GM12878 (cell line): ENCODE measurements around the gene HCN3. TPM values are rescaled to one million over a fixed set of nuclear protein-coding genes. Genes with fewer than 3 reads are reported as not detected.

Experiments
- BMI1 ChIP-seq: fragments of 450-650 bp; IDR thresholded peaks from 2 replicates; pipeline ENCODE4 v1.6.1; 2016; ENCODE audit warnings: mild to moderate bottlenecking, moderate library complexity, borderline replicate concordance
- EP300 ChIP-seq, 2 experiments: fragments of 150-350 bp in 1 of 2; IDR thresholded peaks; 2 replicates each; pipeline ENCODE4 v1.6.1; 2011 to 2012; ENCODE audit warnings: low read depth in 2 of 2, low read length in 2 of 2, borderline replicate concordance in 1 of 2, improper control_type of control experiment in 1 of 2, inconsistent platforms in 1 of 2; ENCODE audit not compliant: control insufficient read depth in 1 of 2
- ESRRA ChIP-seq: IDR thresholded peaks from 2 replicates; pipeline ENCODE4 v1.6.1; 2012; ENCODE audit warnings: mild to moderate bottlenecking, low read length, improper control_type of control experiment
- IRF4 ChIP-seq: IDR thresholded peaks from 2 replicates; pipeline ENCODE4 v1.6.1; 2011; ENCODE audit warnings: low read depth, low read length
- MEF2B ChIP-seq: fragments of 450-650 bp; IDR thresholded peaks from 2 replicates; pipeline ENCODE4 v1.6.1; 2018; ENCODE audit warnings: mild to moderate bottlenecking, moderate library complexity; ENCODE audit not compliant: partially characterized antibody, poor library complexity, severe bottlenecking
- NR2C2 ChIP-seq: IDR thresholded peaks from 2 replicates; pipeline ENCODE4 v1.6.1; 2011; ENCODE audit warnings: borderline replicate concordance, low read depth; ENCODE audit not compliant: control insufficient read depth, insufficient read length
- NRF1 ChIP-seq: conservative IDR thresholded peaks from 2 replicates; pipeline ENCODE4 v1.6.1; 2011; ENCODE audit warnings: mild to moderate bottlenecking, low read depth, low read length, improper control_type of control experiment
- PKNOX1 ChIP-seq: fragments of 450-650 bp; IDR thresholded peaks from 2 replicates; pipeline ENCODE4 v1.6.1; 2016; ENCODE audit warnings: mild to moderate bottlenecking
- POLR2AphosphoS2 ChIP-seq: IDR thresholded peaks from 2 replicates; pipeline ENCODE4 v1.6.1; 2011; ENCODE audit warnings: low read depth, mild to moderate bottlenecking, low read length, improper control_type of control experiment, moderate library complexity
- POLR2AphosphoS5 ChIP-seq: IDR thresholded peaks from 2 replicates; pipeline ENCODE4 v1.6.1; 2011; ENCODE audit warnings: mild to moderate bottlenecking, low read length, inconsistent platforms
- RB1 ChIP-seq: fragments of 450-650 bp; formaldehyde crosslinking; IDR thresholded peaks from 2 replicates; pipeline ENCODE4 v1.6.1; 2017; ENCODE audit warnings: mild to moderate bottlenecking, borderline replicate concordance
- RELA ChIP-seq: fragments of 450-650 bp; IDR thresholded peaks from 2 replicates; pipeline ENCODE4 v1.8.0; 2014; ENCODE audit warnings: borderline replicate concordance; ENCODE audit not compliant: partially characterized antibody
- SIX5 ChIP-seq: IDR thresholded peaks from 2 replicates; pipeline ENCODE4 v1.6.1; 2011; ENCODE audit warnings: mild to moderate bottlenecking, low read depth, low read length, moderate library complexity; ENCODE audit not compliant: severe bottlenecking
- SPI1 ChIP-seq: IDR thresholded peaks from 2 replicates; pipeline ENCODE4 v1.6.1; 2011; ENCODE audit warnings: low read depth, mild to moderate bottlenecking, low read length, moderate library complexity, borderline replicate concordance; ENCODE audit not compliant: insufficient read depth
- TCF3 ChIP-seq: IDR thresholded peaks from 2 replicates; pipeline ENCODE4 v1.6.1; 2012; ENCODE audit warnings: low read depth, mild to moderate bottlenecking, low read length, borderline replicate concordance; ENCODE audit not compliant: insufficient read depth
- ZBED1 ChIP-seq: IDR thresholded peaks from 2 replicates; pipeline ENCODE4 v1.6.1; 2016; ENCODE audit warnings: borderline replicate concordance
- polyA plus RNA-seq, 11 experiments: library from polyadenylated mRNA; depleted of rRNA in 4 of 11; unstranded in 6 of 11; stranded (reverse) in 5 of 11; fragments of >200 nt; fragmentation: Nextera tagmentation in 4 of 11; fragmentation: Illumina TruSeq in 1 of 11; extraction: Ambion mirVana in 4 of 11; extraction: Trizol in 1 of 11; gene quantifications; 1 replicate in 1 of 11; 2 replicates in 10 of 11; pipeline versions ENCODE4 v1.2.1 to v1.2.3, GENCODE V29; 2011 to 2016; ENCODE audit warnings: inconsistent platforms in 2 of 11, missing spikeins in 2 of 11, low read depth in 1 of 11
- total RNA-seq, 4 experiments: library from RNA; depleted of rRNA in 3 of 4; stranded (reverse); fragments of >200 nt in 3 of 4; fragmentation: Illumina TruSeq in 1 of 4; extraction: Trizol in 1 of 4; gene quantifications; 2 replicates each; pipeline versions ENCODE4 v1.2.1 to v1.2.3, GENCODE V29; 2013 to 2021
- TF ChIP-seq, protein P1 (sequence below): fragments of 150-350 bp; IDR thresholded peaks from 2 replicates; pipeline ENCODE4 v1.6.1; 2016; ENCODE audit warnings: low read depth, low read length
- TF ChIP-seq, protein P2 (sequence below): IDR thresholded peaks from 2 replicates; pipeline ENCODE4 v1.6.1; 2011; ENCODE audit warnings: mild to moderate bottlenecking, low read depth, low read length, moderate library complexity; ENCODE audit not compliant: insufficient replicate concordance
- TF ChIP-seq, protein P3 (sequence below): fragments of 150-350 bp; IDR thresholded peaks from 2 replicates; pipeline ENCODE4 v1.6.1; 2014; ENCODE audit warnings: mild to moderate bottlenecking, low read depth, low read length
- TF ChIP-seq, protein P4 (sequence below), 3 experiments: IDR thresholded peaks in 2 of 3; conservative IDR thresholded peaks in 1 of 3; 2 replicates each; pipeline ENCODE4 v1.5.1; 2011; ENCODE audit warnings: low read depth in 3 of 3, low read length in 3 of 3, mild to moderate bottlenecking in 3 of 3, control low read depth in 2 of 3, moderate library complexity in 2 of 3, inconsistent platforms in 1 of 3, mixed read lengths in 1 of 3; ENCODE audit not compliant: control insufficient read depth in 2 of 3, insufficient read depth in 1 of 3; ENCODE audit errors: extremely low read depth in 1 of 3

The HCN3 gene
- total and polyA plus RNA-seq, 10 of the 15 experiments (the other 5 are each of a cell fraction or from before 2014, with no cell fraction given), result 0.08 to 4.1 (median 1.8) TPM

- peak; percentile 29; the same call in 1 of the 2 replicates for TF ChIP-seq SPI1
- TF ChIP-seq EP300 (IDR thresholded peaks at IDR 0.05; ENCODE audit: borderline replicate concordance in 1 of 2, control insufficient read depth in 1 of 2, low read depth in 2 of 2, low read length in 2 of 2), result no peak
- TF ChIP-seq ZBED1, result no peak
- no peak for TF ChIP-seq BMI1
- TF ChIP-seq POLR2AphosphoS5, result no peak
- TF ChIP-seq POLR2AphosphoS2, result no peak
- TF ChIP-seq, protein P1, sequence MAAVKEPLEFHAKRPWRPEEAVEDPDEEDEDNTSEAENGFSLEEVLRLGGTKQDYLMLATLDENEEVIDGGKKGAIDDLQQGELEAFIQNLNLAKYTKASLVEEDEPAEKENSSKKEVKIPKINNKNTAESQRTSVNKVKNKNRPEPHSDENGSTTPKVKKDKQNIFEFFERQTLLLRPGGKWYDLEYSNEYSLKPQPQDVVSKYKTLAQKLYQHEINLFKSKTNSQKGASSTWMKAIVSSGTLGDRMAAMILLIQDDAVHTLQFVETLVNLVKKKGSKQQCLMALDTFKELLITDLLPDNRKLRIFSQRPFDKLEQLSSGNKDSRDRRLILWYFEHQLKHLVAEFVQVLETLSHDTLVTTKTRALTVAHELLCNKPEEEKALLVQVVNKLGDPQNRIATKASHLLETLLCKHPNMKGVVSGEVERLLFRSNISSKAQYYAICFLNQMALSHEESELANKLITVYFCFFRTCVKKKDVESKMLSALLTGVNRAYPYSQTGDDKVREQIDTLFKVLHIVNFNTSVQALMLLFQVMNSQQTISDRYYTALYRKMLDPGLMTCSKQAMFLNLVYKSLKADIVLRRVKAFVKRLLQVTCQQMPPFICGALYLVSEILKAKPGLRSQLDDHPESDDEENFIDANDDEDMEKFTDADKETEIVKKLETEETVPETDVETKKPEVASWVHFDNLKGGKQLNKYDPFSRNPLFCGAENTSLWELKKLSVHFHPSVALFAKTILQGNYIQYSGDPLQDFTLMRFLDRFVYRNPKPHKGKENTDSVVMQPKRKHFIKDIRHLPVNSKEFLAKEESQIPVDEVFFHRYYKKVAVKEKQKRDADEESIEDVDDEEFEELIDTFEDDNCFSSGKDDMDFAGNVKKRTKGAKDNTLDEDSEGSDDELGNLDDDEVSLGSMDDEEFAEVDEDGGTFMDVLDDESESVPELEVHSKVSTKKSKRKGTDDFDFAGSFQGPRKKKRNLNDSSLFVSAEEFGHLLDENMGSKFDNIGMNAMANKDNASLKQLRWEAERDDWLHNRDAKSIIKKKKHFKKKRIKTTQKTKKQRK, result no peak
- no peak for TF ChIP-seq TCF3
- peak; percentile 63 for TF ChIP-seq RELA
- TF ChIP-seq ESRRA, result no peak
- TF ChIP-seq NRF1, result no peak
- no peak for TF ChIP-seq PKNOX1
- 0 out of 2 replicates have a peak, but pooled peaks have one; percentile 8 for TF ChIP-seq IRF4
- TF ChIP-seq SIX5, result peak; percentile 83
- TF ChIP-seq, protein P2, sequence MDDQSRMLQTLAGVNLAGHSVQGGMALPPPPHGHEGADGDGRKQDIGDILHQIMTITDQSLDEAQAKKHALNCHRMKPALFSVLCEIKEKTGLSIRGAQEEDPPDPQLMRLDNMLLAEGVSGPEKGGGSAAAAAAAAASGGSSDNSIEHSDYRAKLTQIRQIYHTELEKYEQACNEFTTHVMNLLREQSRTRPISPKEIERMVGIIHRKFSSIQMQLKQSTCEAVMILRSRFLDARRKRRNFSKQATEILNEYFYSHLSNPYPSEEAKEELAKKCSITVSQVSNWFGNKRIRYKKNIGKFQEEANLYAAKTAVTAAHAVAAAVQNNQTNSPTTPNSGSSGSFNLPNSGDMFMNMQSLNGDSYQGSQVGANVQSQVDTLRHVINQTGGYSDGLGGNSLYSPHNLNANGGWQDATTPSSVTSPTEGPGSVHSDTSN, result no peak
- TF ChIP-seq, protein P3, sequence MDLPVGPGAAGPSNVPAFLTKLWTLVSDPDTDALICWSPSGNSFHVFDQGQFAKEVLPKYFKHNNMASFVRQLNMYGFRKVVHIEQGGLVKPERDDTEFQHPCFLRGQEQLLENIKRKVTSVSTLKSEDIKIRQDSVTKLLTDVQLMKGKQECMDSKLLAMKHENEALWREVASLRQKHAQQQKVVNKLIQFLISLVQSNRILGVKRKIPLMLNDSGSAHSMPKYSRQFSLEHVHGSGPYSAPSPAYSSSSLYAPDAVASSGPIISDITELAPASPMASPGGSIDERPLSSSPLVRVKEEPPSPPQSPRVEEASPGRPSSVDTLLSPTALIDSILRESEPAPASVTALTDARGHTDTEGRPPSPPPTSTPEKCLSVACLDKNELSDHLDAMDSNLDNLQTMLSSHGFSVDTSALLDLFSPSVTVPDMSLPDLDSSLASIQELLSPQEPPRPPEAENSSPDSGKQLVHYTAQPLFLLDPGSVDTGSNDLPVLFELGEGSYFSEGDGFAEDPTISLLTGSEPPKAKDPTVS, result no peak
- no peak for TF ChIP-seq NR2C2
- TF ChIP-seq, protein P4, sequence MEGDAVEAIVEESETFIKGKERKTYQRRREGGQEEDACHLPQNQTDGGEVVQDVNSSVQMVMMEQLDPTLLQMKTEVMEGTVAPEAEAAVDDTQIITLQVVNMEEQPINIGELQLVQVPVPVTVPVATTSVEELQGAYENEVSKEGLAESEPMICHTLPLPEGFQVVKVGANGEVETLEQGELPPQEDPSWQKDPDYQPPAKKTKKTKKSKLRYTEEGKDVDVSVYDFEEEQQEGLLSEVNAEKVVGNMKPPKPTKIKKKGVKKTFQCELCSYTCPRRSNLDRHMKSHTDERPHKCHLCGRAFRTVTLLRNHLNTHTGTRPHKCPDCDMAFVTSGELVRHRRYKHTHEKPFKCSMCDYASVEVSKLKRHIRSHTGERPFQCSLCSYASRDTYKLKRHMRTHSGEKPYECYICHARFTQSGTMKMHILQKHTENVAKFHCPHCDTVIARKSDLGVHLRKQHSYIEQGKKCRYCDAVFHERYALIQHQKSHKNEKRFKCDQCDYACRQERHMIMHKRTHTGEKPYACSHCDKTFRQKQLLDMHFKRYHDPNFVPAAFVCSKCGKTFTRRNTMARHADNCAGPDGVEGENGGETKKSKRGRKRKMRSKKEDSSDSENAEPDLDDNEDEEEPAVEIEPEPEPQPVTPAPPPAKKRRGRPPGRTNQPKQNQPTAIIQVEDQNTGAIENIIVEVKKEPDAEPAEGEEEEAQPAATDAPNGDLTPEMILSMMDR (IDR thresholded peaks at IDR 0.05 in 2 of 3, conservative IDR thresholded peaks at IDR 0.05 in 1 of 3; ENCODE audit: control insufficient read depth in 2 of 3, extremely low read depth in 1 of 3, insufficient read depth in 1 of 3, low read depth in 3 of 3, low read length in 3 of 3), result no peak
- TF ChIP-seq RB1, result no peak
- no peak for TF ChIP-seq MEF2B
These were observed 36.1 kb upstream of the HCN3 start (continued) for GRCh38 chr1:155241069-155241679.
